Neural cell (in vitro differentiated cells): Measurements from ENCODE around the gene ELP1. TPM values are rescaled to one million over a fixed set of nuclear protein-coding genes. Genes with fewer than 3 reads are reported as not detected.

Experiments used
- H2AFZ ChIP-seq: fragments of 200-600, 300-800 bp; sonication (generic), shearing (Covaris generic); 2 replicates; pipeline ENCODE4 v1.6.0; 2014; ENCODE audit warnings: low read depth, mild to moderate bottlenecking, antibody characterized with exemption, low read length, moderate library complexity
- H3F3A ChIP-seq: fragments of 200-600 bp; shearing (Covaris generic); 2 replicates; pipeline ENCODE4 v1.6.1; 2016; ENCODE audit warnings: mild to moderate bottlenecking, moderate library complexity, mixed read lengths, antibody characterized with exemption, low read length; ENCODE audit not compliant: insufficient read depth, poor library complexity, severe bottlenecking
- H3K27ac ChIP-seq: fragments of 200-600, 300-800 bp; sonication (generic), shearing (Covaris generic); 2 replicates; pipeline ENCODE4 v1.5.1; 2014; ENCODE audit warnings: mild to moderate bottlenecking, low read length, moderate library complexity
- H3K27me3 ChIP-seq: fragments of 300-800, 200-600 bp; sonication (generic), shearing (Covaris generic); 2 replicates; pipeline ENCODE4 v1.6.0; 2014; ENCODE audit warnings: mild to moderate bottlenecking, low read depth, low read length, moderate library complexity; ENCODE audit not compliant: insufficient read depth
- H3K36me3 ChIP-seq: fragments of 300-800, 200-600 bp; sonication (generic), shearing (Covaris generic); 2 replicates; pipeline ENCODE4 v1.5.1; 2014; ENCODE audit warnings: mild to moderate bottlenecking, antibody characterized with exemption, low read length, moderate library complexity; ENCODE audit not compliant: insufficient read depth
- H3K4me2 ChIP-seq: fragments of 300-800, 200-600 bp; sonication (generic), shearing (Covaris generic); 2 replicates; pipeline ENCODE4 v1.6.0; 2014; ENCODE audit warnings: mild to moderate bottlenecking, low read length
- H3K4me3 ChIP-seq: fragments of 300-800, 200-600 bp; sonication (generic), shearing (Covaris generic); 2 replicates; pipeline ENCODE4 v1.5.1; 2014; ENCODE audit warnings: mild to moderate bottlenecking, low read length, moderate library complexity
- H3K79me2 ChIP-seq: fragments of 200-600 bp; shearing (Covaris generic); replicated peaks from 2 replicates; pipeline ENCODE4 v1.6.0; 2014; ENCODE audit warnings: mild to moderate bottlenecking, low read length, moderate library complexity; ENCODE audit not compliant: insufficient read depth
- H3K9ac ChIP-seq: fragments of 300-800, 200-600 bp; sonication (generic), shearing (Covaris generic); 2 replicates; pipeline ENCODE4 v1.6.1; 2016; ENCODE audit warnings: mild to moderate bottlenecking, low read length, mixed read lengths
- H3K9me2 ChIP-seq: fragments of 200-600 bp; shearing (Covaris generic); 2 replicates; pipeline ENCODE4 v1.6.1; 2016; ENCODE audit warnings: mild to moderate bottlenecking, low read length, mixed read lengths; ENCODE audit not compliant: insufficient read depth
- H3K9me3 ChIP-seq: fragments of 200-600, 300-800 bp; sonication (generic), shearing (Covaris generic); 2 replicates; pipeline ENCODE4 v1.6.1; 2016; ENCODE audit warnings: mild to moderate bottlenecking, mixed run types, low read length, moderate library complexity, mixed read lengths
- H4K20me1 ChIP-seq: fragments of 200-600 bp; shearing (Covaris generic); 2 replicates; pipeline ENCODE4 v1.6.1; 2016; ENCODE audit warnings: mild to moderate bottlenecking, mixed run types; ENCODE audit not compliant: insufficient read depth
- EP300 ChIP-seq: fragments of 450-650 bp; conservative IDR thresholded peaks from 2 replicates; pipeline ENCODE4 v1.6.1; 2014; ENCODE audit warnings: antibody characterized with exemption, mild to moderate bottlenecking, moderate library complexity; ENCODE audit not compliant: poor library complexity, severe bottlenecking
- EZH2 ChIP-seq: fragments of 200-600, 300-800 bp; shearing (Covaris generic), sonication (generic); IDR thresholded peaks from 2 replicates; pipeline ENCODE4 v1.6.1; 2014; ENCODE audit warnings: antibody characterized with exemption, low read length, borderline replicate concordance, mild to moderate bottlenecking; ENCODE audit not compliant: insufficient read depth, poor library complexity, severe bottlenecking
- MXI1 ChIP-seq: fragments of 450-650 bp; conservative IDR thresholded peaks from 2 replicates; pipeline ENCODE4 v1.6.1; 2014; ENCODE audit warnings: antibody characterized with exemption, mild to moderate bottlenecking; ENCODE audit not compliant: poor library complexity, severe bottlenecking
- POLR2AphosphoS5 ChIP-seq: IDR thresholded peaks from 2 replicates; pipeline ENCODE4 v1.6.1; 2012
- RAD21 ChIP-seq: fragments of 450-650 bp; conservative IDR thresholded peaks from 2 replicates; pipeline ENCODE4 v1.6.1; 2014; ENCODE audit warnings: antibody characterized with exemption, mild to moderate bottlenecking, moderate library complexity
- SMC3 ChIP-seq: fragments of 450-650 bp; conservative IDR thresholded peaks from 2 replicates; pipeline ENCODE4 v1.6.1; 2014; ENCODE audit warnings: antibody characterized with exemption, mild to moderate bottlenecking, moderate library complexity; ENCODE audit not compliant: poor library complexity
- TAF1 ChIP-seq: IDR thresholded peaks from 2 replicates; pipeline ENCODE4 v1.6.1; 2012; ENCODE audit warnings: low read depth
- polyA plus RNA-seq: library from polyadenylated mRNA; depleted of rRNA; stranded (reverse); fragments of >200 nt; gene quantifications from 2 replicates; pipeline ENCODE4 v1.2.3, GENCODE V29; 2014
- TF ChIP-seq, protein P1 (sequence below): IDR thresholded peaks from 2 replicates; pipeline ENCODE4 v1.6.1; 2012; ENCODE audit warnings: borderline replicate concordance
- TF ChIP-seq, protein P2 (sequence below): fragments of 450-650 bp; IDR thresholded peaks from 2 replicates; pipeline ENCODE4 v1.5.1; 2014; ENCODE audit warnings: antibody characterized with exemption, mild to moderate bottlenecking, moderate library complexity; ENCODE audit not compliant: poor library complexity, severe bottlenecking

ELP1 gene
- polyA plus RNA-seq, 1 donor from 2014 or later = 112 TPM

DNA sequence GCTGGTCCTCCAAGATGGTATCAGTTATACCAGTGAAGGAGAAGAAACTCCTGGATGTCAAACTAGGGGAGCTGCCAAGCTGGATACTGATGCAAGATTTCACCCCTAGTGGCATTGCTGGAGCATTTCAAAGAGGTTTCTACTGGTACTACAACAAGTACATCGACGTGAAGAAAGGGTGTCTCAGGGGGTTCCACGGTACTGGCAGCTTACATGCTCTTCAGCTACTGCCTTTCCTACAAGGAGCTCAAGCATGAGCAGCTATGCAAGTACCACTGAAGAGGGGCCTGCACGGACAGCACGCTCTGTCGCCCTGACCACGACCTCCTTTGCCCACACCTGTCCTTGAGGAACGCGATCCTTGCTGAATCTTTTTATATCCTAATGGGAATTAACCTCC lies 97.6 kb downstream of the ELP1 start:
- no peak overlapping the region for H3K4me3 ChIP-seq
- H3K79me2 ChIP-seq = no peaks in the 10 kb centered on the region
- no peak for TF ChIP-seq SMC3
- TF ChIP-seq, protein P1, sequence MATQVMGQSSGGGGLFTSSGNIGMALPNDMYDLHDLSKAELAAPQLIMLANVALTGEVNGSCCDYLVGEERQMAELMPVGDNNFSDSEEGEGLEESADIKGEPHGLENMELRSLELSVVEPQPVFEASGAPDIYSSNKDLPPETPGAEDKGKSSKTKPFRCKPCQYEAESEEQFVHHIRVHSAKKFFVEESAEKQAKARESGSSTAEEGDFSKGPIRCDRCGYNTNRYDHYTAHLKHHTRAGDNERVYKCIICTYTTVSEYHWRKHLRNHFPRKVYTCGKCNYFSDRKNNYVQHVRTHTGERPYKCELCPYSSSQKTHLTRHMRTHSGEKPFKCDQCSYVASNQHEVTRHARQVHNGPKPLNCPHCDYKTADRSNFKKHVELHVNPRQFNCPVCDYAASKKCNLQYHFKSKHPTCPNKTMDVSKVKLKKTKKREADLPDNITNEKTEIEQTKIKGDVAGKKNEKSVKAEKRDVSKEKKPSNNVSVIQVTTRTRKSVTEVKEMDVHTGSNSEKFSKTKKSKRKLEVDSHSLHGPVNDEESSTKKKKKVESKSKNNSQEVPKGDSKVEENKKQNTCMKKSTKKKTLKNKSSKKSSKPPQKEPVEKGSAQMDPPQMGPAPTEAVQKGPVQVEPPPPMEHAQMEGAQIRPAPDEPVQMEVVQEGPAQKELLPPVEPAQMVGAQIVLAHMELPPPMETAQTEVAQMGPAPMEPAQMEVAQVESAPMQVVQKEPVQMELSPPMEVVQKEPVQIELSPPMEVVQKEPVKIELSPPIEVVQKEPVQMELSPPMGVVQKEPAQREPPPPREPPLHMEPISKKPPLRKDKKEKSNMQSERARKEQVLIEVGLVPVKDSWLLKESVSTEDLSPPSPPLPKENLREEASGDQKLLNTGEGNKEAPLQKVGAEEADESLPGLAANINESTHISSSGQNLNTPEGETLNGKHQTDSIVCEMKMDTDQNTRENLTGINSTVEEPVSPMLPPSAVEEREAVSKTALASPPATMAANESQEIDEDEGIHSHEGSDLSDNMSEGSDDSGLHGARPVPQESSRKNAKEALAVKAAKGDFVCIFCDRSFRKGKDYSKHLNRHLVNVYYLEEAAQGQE = no peak
- TF ChIP-seq, protein P2, sequence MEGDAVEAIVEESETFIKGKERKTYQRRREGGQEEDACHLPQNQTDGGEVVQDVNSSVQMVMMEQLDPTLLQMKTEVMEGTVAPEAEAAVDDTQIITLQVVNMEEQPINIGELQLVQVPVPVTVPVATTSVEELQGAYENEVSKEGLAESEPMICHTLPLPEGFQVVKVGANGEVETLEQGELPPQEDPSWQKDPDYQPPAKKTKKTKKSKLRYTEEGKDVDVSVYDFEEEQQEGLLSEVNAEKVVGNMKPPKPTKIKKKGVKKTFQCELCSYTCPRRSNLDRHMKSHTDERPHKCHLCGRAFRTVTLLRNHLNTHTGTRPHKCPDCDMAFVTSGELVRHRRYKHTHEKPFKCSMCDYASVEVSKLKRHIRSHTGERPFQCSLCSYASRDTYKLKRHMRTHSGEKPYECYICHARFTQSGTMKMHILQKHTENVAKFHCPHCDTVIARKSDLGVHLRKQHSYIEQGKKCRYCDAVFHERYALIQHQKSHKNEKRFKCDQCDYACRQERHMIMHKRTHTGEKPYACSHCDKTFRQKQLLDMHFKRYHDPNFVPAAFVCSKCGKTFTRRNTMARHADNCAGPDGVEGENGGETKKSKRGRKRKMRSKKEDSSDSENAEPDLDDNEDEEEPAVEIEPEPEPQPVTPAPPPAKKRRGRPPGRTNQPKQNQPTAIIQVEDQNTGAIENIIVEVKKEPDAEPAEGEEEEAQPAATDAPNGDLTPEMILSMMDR = no peak
- no peak for TF ChIP-seq POLR2AphosphoS5
- no peak for TF ChIP-seq EP300
- no peak for TF ChIP-seq TAF1
- TF ChIP-seq MXI1 = no peak
- TF ChIP-seq RAD21 = no peak
- no peak for TF ChIP-seq EZH2
- H4K20me1 ChIP-seq = no peaks in the 10 kb centered on the region
- H3K4me2 ChIP-seq = no peak overlapping the region
- no peaks in the 10 kb centered on the region for H3K9me3 ChIP-seq
- no peak overlapping the region for H3K9ac ChIP-seq
- no peaks in the 10 kb centered on the region for H3F3A ChIP-seq
- no peak overlapping the region for H3K27ac ChIP-seq
- no peaks in the 10 kb centered on the region for H3K9me2 ChIP-seq
- no peaks in the 10 kb centered on the region for H3K36me3 ChIP-seq
- H2AFZ ChIP-seq = no peak overlapping the region
- no peaks in the 10 kb centered on the region for H3K27me3 ChIP-seq

GRCh38 chr9:108835831-108836230 lies 98.1 kb downstream of the ELP1 start:
- no peaks in the 10 kb centered on the region for H3K27me3 ChIP-seq

More at GRCh38 chr9:108835831-108836230, 98.1 kb downstream of the ELP1 start:
- Histone ChIP-seq H2AFZ (no peak overlapping the region), H4K20me1 (no peaks in the 10 kb centered on the region), H3K9ac (no peak overlapping the region), H3K9me3 (no peaks in the 10 kb centered on the region), H3K4me3 (no peak overlapping the region), H3K36me3 (no peaks in the 10 kb centered on the region), H3K27ac (no peak overlapping the region), H3K4me2 (no peak overlapping the region), H3K79me2 (no peaks in the 10 kb centered on the region), H3K9me2 (no peaks in the 10 kb centered on the region), H3F3A (no peaks in the 10 kb centered on the region)
- TF ChIP-seq, protein P1 = no peak
- no peak for TF ChIP-seq EP300
- no peak for TF ChIP-seq POLR2AphosphoS5
- no peak for TF ChIP-seq TAF1
- TF ChIP-seq EZH2 = no peak
- no peak for TF ChIP-seq SMC3
- TF ChIP-seq RAD21 = no peak
- no peak for TF ChIP-seq MXI1
- TF ChIP-seq, protein P2 = no peak
